ENCODE results near the gene FNDC10. TPM values are rescaled to one million over a fixed set of nuclear protein-coding genes. Genes with fewer than 3 reads are reported as not detected.
A peak's percentile ranks its signal among the peaks of the same experiment; 100 is the strongest.

The FNDC10 gene
- total and polyA plus RNA-seq, 3 donors from 2014 or later, result 15.5 to 54.0 (median 36.8) TPM

- H3K27ac ChIP-seq, result no peak overlapping the region
- no peaks in the 10 kb centered on the region for H3K27me3 ChIP-seq
- H3K4me3 ChIP-seq, result no peak overlapping the region
- TF ChIP-seq POLR2A (IDR thresholded peaks at IDR 0.05) (no peak), CTCF (IDR thresholded peaks at IDR 0.05) (no peak)
- no peaks in the 10 kb centered on the region for H3K9me3 ChIP-seq
- H3K4me1 ChIP-seq, result peaks cover 19% of the 10 kb centered on the region
- H3K36me3 ChIP-seq (ENCODE audit: low read depth, missing control alignments), result no peaks in the 10 kb centered on the region
- intact Hi-C loops (cut with DNase I; ENCODE audit: low total_unique reads), result no loop called here
- 72 to 79% methylated on average over 18 of the region's 18 CpGs for WGBS, 2 donors
- DNase-seq, result no peak
Observed at GRCh38 chr1:1602304-1602967, 2.5 kb upstream of the FNDC10 start.

- intact Hi-C loops (cut with DNase I; ENCODE audit: low total_unique reads), result no loop called here
- Histone ChIP-seq H3K4me1 (peaks cover 25% of the 10 kb centered on the region), H3K4me3 (no peak overlapping the region), H3K27ac (no peak overlapping the region), H3K27me3 (no peaks in the 10 kb centered on the region), H3K36me3 (ENCODE audit: low read depth, missing control alignments) (no peaks in the 10 kb centered on the region), H3K9me3 (no peaks in the 10 kb centered on the region)
- no peak for TF ChIP-seq CTCF (IDR thresholded peaks at IDR 0.05)
- no peak for TF ChIP-seq POLR2A (IDR thresholded peaks at IDR 0.05)
- no peak for DNase-seq
- WGBS, 2 donors, result 86 to 89% methylated on average over 9 to 15 of the region's 15 CpGs
Observed at GRCh38 chr1:1601564-1602303, 1.8 kb upstream of the FNDC10 start.

- no peaks in the 10 kb centered on the region for H3K27me3 ChIP-seq
- no peak overlapping the region for H3K27ac ChIP-seq
- H3K4me3 ChIP-seq, result no peak overlapping the region
- no peaks in the 10 kb centered on the region for H3K9me3 ChIP-seq
- H3K4me1 ChIP-seq, result peaks cover 25% of the 10 kb centered on the region
- WGBS, 2 donors, result 40 to 61% methylated on average over 8 to 21 of the region's 22 CpGs
- H3K36me3 ChIP-seq (ENCODE audit: low read depth, missing control alignments), result no peaks in the 10 kb centered on the region
- intact Hi-C loops (cut with DNase I; ENCODE audit: low total_unique reads), result no loop called here
- TF ChIP-seq CTCF (IDR thresholded peaks at IDR 0.05) (no peak), POLR2A (IDR thresholded peaks at IDR 0.05) (no peak)
- no peak for DNase-seq
Observed at GRCh38 chr1:1600861-1601563, 1.1 kb upstream of the FNDC10 start.

GRCh38 chr1:1599030-1599934, 653 bp downstream of the FNDC10 start:
- no peaks in the 10 kb centered on the region for H3K36me3 ChIP-seq (ENCODE audit: low read depth, missing control alignments)
- H3K4me1 ChIP-seq, result peaks cover 25% of the 10 kb centered on the region
- H3K4me3 ChIP-seq, result peak overlapping the region; percentile 7 to 12
- H3K27me3 ChIP-seq, result no peaks in the 10 kb centered on the region
- TF ChIP-seq POLR2A (IDR thresholded peaks at IDR 0.05) (no peak), CTCF (IDR thresholded peaks at IDR 0.05) (no peak)
- WGBS, 2 donors, result 10% methylated on average over 67 of the region's 111 CpGs; no CpG with 5 or more reads in 1 of the 2 donors
- DNase-seq, result no peak
- intact Hi-C loops (cut with DNase I; ENCODE audit: low total_unique reads), result no loop called here
- H3K27ac ChIP-seq, result no peak overlapping the region
- no peaks in the 10 kb centered on the region for H3K9me3 ChIP-seq
